ENCODE results near the gene ERFE. TPM values are rescaled to one million over a fixed set of nuclear protein-coding genes. Genes with fewer than 3 reads are reported as not detected.

The ERFE gene
- total and polyA plus RNA-seq, 10 of the 15 experiments (the other 5 are each of a cell fraction or from before 2014, with no cell fraction given) = not detected

DNA sequence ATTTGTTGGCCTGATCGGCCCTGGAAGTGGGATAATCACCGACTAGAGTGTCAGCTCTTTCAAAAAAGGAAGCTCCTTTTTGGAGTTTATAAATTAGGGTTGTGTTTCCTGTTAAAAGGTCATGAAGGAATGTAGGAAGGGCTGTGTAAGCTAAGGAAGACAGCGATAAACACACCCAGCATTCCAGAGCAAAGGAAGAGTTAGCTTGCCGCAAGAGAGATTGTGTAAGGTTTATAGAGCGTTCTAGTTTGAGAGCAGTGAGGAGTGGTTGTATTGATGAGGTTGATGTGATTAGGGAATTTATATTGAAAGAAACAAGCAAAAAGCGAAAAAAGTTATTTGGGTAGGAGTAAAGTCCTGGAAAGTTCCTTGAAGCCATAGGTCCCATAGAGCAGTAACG lies 48.2 kb downstream of the ERFE start (continued):
- TF ChIP-seq, protein P1, sequence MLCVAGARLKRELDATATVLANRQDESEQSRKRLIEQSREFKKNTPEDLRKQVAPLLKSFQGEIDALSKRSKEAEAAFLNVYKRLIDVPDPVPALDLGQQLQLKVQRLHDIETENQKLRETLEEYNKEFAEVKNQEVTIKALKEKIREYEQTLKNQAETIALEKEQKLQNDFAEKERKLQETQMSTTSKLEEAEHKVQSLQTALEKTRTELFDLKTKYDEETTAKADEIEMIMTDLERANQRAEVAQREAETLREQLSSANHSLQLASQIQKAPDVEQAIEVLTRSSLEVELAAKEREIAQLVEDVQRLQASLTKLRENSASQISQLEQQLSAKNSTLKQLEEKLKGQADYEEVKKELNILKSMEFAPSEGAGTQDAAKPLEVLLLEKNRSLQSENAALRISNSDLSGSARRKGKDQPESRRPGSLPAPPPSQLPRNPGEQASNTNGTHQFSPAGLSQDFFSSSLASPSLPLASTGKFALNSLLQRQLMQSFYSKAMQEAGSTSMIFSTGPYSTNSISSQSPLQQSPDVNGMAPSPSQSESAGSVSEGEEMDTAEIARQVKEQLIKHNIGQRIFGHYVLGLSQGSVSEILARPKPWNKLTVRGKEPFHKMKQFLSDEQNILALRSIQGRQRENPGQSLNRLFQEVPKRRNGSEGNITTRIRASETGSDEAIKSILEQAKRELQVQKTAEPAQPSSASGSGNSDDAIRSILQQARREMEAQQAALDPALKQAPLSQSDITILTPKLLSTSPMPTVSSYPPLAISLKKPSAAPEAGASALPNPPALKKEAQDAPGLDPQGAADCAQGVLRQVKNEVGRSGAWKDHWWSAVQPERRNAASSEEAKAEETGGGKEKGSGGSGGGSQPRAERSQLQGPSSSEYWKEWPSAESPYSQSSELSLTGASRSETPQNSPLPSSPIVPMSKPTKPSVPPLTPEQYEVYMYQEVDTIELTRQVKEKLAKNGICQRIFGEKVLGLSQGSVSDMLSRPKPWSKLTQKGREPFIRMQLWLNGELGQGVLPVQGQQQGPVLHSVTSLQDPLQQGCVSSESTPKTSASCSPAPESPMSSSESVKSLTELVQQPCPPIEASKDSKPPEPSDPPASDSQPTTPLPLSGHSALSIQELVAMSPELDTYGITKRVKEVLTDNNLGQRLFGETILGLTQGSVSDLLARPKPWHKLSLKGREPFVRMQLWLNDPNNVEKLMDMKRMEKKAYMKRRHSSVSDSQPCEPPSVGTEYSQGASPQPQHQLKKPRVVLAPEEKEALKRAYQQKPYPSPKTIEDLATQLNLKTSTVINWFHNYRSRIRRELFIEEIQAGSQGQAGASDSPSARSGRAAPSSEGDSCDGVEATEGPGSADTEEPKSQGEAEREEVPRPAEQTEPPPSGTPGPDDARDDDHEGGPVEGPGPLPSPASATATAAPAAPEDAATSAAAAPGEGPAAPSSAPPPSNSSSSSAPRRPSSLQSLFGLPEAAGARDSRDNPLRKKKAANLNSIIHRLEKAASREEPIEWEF (IDR thresholded peaks at IDR 0.05; ENCODE audit: insufficient replicate concordance, low read depth, low read length) = no peak
- TF ChIP-seq, protein P2, sequence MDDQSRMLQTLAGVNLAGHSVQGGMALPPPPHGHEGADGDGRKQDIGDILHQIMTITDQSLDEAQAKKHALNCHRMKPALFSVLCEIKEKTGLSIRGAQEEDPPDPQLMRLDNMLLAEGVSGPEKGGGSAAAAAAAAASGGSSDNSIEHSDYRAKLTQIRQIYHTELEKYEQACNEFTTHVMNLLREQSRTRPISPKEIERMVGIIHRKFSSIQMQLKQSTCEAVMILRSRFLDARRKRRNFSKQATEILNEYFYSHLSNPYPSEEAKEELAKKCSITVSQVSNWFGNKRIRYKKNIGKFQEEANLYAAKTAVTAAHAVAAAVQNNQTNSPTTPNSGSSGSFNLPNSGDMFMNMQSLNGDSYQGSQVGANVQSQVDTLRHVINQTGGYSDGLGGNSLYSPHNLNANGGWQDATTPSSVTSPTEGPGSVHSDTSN (IDR thresholded peaks at IDR 0.05; ENCODE audit: insufficient replicate concordance, low read depth, low read length) = no peak
- TF ChIP-seq E2F8 (IDR thresholded peaks at IDR 0.05; ENCODE audit: low read depth, partially characterized antibody) (no peak), MYB (IDR thresholded peaks at IDR 0.05; ENCODE audit: borderline replicate concordance, low read depth, low read length) (no peak), SPI1 (IDR thresholded peaks at IDR 0.05; ENCODE audit: borderline replicate concordance, insufficient read depth, low read depth, low read length) (no peak)

Measured in GM12878 (cell line).